GM10847 (cell line): ENCODE results near the gene SYNDIG1.

ENCODE experiments used
- POLR2A ChIP-seq: IDR thresholded peaks from 2 replicates; pipeline ENCODE4 v1.6.1; 2011; ENCODE audit not compliant: insufficient read length; ENCODE audit errors: extremely low read depth

The SYNDIG1 gene

GRCh38 chr20:24456398-24456781 lies 13.0 kb upstream of the SYNDIG1 start:
- TF ChIP-seq POLR2A: no peak

GRCh38 chr20:24458436-24458835 lies 11.0 kb upstream of the SYNDIG1 start:
- no peak for TF ChIP-seq POLR2A

DNA sequence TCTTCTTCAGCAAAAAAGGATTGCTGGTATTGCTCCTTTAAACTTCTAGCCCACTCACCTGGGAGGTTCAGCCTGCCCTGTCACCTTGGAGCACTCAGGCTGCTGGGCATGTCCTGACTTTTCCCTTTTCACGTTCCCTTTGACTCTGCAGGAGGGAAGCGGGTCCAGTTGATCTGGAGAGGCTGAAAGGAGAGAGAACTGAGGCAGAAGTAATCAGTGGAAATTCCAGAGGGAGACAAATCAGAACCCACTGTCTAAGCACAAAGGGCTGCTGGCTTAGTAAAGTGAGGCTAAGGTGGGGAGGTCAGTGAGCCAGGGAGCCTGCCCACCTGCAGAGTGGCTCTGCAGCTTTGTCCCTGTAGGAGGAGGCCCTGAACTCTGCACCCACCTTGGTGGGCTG lies 9.7 kb upstream of the SYNDIG1 start:
- TF ChIP-seq POLR2A: no peak

- no peak for TF ChIP-seq POLR2A
Observed at GRCh38 chr20:24460712-24461111, 8.7 kb upstream of the SYNDIG1 start.

DNA sequence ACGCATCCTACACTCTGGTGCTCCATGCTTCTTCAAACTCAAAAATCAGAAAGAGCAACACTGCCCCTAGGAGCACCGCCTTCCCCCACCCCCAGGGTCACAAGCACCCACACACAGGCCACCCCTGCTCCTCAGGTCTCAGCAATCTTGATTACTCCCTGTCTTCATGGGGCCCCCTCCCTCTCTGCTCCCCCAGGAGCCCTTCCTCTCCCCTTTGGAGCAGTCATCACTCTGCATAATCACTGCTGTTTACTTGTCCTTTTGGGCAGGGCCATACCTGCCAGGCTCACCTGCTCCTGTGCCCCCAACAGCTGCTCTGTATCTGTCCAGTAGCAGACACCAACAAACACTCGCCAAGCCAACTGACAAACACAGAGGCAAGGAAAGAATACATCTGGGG lies 7.6 kb upstream of the SYNDIG1 start:
- no peak for TF ChIP-seq POLR2A

GRCh38 chr20:24462460-24463010 lies 6.9 kb upstream of the SYNDIG1 start:
- no peak for TF ChIP-seq POLR2A

DNA sequence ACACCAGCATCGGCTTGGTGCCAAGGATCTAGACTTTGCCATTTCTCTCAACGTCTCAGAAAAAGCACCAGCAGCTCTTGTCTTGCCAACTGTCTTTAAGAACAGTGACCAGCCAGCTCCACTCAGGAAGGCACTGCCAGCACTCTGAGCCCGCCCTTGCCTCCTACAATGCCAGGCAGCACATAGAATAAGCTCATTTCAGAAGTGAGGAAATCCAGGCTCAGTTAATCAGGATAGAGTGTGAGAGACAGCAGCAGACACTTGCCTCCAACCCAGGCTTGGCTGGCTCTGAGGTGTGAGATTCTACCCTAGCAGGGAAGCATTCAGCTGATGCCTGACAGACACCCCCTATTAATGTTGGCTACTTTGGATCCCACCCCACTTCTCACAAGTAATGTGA lies 4.3 kb upstream of the SYNDIG1 start:
- TF ChIP-seq POLR2A: no peak

DNA sequence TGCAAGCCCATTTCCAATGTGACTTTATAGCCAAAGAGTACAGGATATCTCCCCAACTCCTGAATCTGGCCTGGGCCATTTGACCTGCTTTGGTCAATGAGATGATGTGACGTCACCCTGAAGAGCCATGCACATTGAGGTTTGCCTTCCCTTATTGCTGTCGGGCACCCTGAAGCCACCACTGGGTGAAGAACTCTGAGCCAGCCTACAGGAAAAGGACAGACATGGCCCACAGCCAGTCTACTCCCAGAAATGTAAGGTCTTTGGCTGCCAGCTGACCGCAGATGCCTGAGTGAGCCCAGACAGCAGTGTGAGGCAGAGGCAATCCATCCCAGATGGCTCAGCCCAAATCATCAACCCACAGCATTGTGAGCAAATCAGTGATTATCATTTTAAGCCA lies 3.7 kb upstream of the SYNDIG1 start:
- TF ChIP-seq POLR2A: no peak

DNA sequence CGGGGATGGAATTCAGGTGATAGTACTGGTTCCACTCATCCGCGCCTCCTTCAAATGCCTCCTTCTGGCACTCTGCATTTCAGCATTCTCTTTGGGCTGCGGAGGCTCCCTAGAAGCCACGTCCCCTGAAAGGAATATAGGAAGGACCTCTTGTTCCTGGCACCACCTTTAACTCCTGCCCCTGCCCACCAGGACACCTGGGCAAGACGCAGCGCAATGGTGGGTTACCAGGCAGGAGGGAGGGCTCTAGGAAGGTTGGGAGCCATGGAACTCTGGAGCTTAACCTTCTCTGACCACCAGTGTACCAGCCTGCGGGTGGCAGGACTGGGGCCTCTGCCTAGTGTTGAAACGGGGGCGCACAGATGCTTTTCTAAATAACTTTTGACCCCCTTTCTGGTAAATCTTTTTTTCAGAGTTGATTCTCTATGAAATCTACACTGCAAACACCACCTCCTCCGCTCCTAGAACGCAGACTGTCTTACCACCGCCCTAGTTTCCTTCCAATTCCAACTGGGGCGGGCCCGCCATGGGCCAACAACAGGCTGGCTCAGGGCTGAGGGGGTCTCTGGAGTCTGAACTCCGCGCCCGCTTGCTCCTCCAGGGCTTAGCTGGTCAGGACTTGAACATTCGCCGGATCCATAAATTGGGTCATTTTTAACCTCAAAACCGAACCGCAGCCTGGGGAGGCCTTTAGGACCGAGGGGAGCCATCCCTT lies 871 bp upstream of the SYNDIG1 start:
- TF ChIP-seq POLR2A: no peak

GRCh38 chr20:24469894-24470745 lies 691 bp downstream of the SYNDIG1 start:
- no peak for TF ChIP-seq POLR2A

GRCh38 chr20:24470746-24471582 lies 1.5 kb downstream of the SYNDIG1 start:
- no peak for TF ChIP-seq POLR2A

DNA sequence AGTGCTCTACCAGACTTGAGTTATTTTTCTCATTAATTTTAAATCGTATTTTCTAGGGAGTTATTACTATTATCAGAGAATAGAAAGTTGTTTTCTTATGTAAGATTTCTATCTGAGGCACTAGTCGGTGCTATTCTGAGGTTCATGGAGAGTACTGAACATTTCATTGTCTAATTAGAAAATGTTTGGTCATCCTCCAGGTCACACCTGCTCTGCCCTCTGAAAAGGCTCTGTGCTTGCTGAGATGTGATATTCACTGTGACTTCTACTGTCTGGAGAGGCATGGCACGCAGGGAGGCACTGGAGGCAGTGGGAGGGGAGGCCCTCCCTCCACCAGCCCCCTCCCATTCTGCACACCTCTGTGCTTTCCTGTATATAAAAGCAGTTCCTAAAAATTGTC lies 3.0 kb downstream of the SYNDIG1 start:
- TF ChIP-seq POLR2A: no peak

- TF ChIP-seq POLR2A: no peak
Observed at GRCh38 chr20:24473435-24474223, 4.2 kb downstream of the SYNDIG1 start.

GRCh38 chr20:24477831-24478547 lies 8.6 kb downstream of the SYNDIG1 start:
- TF ChIP-seq POLR2A: no peak
